ENCODE results near the gene MRPS6.

MRPS6 gene

DNA sequence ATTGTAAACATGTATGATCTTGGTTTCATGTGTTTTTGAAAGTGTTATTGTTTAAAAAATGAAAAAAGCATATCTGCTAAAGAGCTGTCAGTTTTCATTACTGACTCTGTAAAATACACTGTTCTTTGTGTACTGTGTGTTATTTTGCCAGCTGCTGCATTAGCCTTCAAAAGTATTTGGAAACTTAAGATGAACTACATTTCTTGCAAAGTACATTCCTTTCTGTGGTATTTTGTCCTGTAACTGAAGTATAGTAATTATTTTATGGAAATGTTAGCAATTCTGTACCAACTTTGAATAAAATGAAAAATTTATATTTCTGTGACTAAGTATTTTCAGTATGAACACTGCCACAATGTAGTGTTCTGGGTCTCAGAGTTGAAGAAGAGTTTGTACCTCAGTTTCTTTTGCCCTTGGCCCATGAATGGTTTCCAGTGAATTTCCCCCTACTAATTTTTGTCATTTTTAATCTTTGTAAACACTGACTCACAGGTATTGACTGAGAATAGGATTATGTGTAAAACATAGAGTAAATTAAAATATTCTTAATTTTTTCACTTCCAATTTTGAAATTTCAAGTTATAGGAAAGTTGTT, 32.7 kb downstream of the MRPS6 start:
- DNase-seq = no peak

- no peak for DNase-seq
These were observed 34.2 kb downstream of the MRPS6 start for GRCh38 chr21:34107606-34108005.

- DNase-seq = no peak
These were observed 35.7 kb downstream of the MRPS6 start for GRCh38 chr21:34109075-34109474.

GRCh38 chr21:34110594-34111202, 37.3 kb downstream of the MRPS6 start:
- no peak for DNase-seq

DNA sequence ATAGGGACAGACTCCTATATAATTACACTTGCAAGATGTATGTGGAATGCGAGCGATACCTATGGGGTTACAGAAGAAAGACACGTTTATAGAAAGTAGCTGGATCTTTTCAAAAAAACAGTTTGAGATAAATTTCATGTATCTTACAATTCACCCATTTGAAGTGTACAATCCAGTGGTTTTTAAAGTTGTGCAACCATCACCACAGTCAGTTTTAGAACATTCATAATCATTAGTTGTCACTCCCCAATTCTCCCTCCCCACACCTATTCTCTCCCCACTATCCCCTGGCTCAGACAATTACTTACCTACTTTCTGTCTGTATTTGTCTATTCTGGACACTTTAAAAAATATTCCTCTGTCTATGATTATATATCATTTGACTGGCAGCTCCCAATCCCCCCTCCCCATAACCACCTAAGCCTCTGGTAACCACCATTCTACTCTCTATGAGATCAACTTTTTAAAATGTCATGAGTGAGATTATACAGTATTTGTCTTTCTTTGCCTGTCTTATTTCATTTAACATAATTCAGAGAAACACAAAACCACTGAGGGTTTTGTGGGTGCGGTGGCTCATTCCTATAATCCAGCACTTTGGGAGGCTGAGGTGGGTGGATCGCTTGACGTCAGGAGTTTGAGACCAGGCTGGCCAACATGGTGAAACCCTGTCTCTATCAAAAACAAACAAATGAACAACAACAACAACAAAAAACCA, 39.1 kb downstream of the MRPS6 start:
- DNase-seq = no peak

DNA sequence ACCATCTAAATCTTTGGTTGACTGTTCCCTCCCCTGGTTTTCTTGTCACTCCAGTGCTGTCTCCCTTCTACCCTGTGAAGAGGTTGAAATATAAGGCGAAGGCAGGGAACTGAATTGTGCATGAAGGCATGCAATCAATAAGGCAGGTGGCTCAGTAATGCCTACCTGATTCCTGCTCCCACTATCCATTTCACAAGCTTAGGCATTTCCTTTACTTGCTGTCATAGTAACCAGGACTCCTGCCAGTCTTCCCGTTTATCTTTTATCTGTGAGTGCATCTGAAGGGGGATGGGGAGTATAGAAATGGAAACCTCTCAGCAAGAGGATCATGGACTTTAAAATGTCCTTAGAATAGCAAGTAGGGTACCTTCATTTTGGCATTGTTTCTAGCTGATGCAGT, 40.5 kb downstream of the MRPS6 start:
- no peak for DNase-seq

GRCh38 chr21:34115160-34115559, 41.8 kb downstream of the MRPS6 start:
- no peak for DNase-seq

GRCh38 chr21:34116569-34116968, 43.2 kb downstream of the MRPS6 start:
- DNase-seq = no peak

DNA sequence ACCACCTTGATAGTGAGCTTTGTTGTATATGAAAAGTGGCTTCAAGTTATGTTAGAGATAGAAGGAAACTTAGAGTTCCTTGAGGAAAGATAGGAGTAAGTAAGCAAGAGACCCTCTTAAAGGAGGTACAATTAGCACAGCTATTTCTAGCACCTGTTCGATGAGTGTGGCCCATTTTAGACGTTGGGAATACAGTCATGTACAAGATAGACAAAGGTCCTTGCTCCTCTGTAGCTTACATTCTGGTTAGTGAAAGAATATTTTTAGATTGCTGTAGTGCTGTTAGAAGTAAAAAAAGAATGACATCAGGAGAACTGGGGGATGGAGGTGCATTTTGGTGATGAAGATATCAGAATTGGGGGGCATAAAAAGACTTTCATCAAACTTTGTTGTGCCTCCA, 47.5 kb downstream of the MRPS6 start:
- DNase-seq = no peak

DNA sequence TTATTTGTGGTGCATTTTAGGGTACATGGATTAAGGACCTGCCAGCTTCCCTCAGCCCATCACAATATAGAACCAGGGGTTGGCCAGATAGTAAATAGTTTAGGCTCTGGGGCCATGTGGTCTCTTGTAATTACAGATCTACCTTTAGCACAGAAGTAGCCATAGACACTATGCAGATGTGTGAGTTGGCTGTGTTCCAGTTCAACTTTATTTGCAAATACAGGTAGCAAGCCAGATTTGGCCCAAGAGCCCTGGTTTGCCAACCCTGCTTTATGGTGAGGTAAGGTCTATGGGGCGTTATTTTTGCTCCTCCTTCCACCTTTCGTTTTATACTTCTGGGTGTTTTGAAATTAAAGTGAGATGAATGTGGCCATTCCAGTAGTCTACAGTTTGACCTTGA, 48.7 kb downstream of the MRPS6 start:
- DNase-seq = no peak

- no peak for DNase-seq
These were observed 50.2 kb downstream of the MRPS6 start for GRCh38 chr21:34123609-34124008.

DNA sequence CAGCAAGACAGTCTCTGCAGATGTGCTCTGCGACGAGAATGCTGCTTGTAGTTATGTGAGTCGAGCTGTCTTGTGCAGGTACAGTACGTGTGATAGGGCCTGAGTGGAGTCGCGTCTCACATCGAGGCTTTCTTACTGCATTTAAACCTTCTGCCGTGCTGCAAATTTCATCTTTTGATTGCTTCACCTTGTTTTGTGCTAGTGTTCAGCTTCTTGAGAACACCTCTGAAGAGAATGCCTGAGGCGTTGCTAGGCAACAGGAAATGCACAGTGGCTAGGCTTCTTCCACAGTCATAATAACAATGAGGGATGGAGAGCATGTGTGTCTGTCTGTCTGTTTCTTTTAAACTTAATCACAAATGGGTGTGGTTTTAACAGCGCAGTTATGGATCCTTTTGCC, 52.9 kb downstream of the MRPS6 start:
- DNase-seq = no peak

GRCh38 chr21:34126691-34127090, 53.3 kb downstream of the MRPS6 start:
- DNase-seq = no peak

- DNase-seq = no peak
These were observed 54.7 kb downstream of the MRPS6 start for GRCh38 chr21:34128124-34128523.

DNA sequence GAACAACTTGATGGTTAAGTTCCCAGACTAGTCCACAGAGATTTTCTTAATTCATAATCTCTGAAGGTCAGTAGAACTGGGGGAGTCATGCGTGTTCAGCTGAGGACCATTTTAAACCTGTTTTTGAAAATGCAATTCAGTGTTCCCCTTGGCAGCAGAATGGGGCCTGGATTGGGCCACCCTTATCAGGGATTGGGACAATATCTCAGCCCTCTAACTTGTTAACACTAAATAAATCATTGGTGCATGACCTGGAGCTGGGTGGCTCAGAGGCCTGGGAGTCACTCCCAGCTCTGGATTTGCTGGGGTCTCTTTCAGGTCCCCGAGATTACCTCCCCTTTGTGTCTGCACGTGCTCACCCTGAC, 55.3 kb downstream of the MRPS6 start:
- no peak for DNase-seq

DNA sequence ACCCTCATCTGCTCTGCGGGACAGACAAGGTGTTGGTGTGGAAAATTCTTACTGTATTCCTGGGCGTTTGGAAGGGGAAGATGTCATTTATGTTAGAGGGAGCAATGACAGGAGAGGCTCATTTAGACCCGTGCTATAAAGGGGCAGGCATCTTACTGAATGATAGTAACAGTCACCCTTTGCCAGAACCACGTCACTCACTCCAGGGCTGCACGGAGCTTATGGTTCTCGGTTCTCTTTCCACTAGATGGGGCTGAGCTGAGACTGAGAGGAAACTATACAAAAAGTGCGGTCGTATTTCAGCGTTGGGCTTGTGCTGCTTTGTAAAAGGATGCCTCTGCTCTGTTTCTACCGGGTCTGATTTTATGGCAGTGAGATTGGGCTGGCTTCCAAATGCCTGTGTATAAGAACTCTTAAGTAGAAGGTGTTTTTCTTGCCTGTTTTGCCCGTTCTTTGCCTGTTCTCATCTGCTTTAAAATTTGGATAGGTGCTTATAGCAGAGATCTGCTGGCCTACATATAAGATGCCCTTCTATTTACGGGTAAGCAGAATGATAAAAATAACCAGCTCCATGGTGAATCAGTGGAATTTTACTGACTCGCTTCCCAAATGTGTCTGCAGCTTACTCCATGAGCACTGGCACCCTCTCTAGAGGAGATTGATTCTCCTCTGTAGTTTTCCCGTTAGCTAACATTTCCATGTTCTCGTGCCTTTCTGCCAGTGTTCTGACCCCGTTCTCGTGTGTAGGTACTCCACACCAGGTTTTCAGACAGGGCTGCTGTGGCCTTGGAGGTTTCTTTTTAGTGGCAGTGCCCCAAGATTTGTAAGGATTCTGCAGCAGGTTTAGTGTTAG, 55.9 kb downstream of the MRPS6 start:
- DNase-seq = peak; percentile 43

- no peak for DNase-seq
These were observed 56.7 kb downstream of the MRPS6 start for GRCh38 chr21:34129901-34130715.

DNA sequence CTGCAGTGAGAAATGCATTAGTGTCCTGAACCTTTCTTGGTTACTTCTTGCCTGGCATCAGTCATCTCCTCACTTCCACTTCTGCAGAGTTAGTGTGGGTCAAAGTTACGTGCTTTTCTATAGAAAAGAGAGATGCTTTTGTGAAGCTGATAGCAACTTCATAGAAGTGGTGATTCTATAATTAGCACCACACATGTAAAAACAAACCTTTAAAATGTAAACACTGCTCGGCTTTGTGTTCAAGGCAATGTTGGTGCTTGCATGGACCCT, 57.3 kb downstream of the MRPS6 start:
- no peak for DNase-seq

- DNase-seq = no peak
These were observed 58.2 kb downstream of the MRPS6 start for GRCh38 chr21:34131586-34131985.

- DNase-seq = no peak
These were observed 58.8 kb downstream of the MRPS6 start for GRCh38 chr21:34132202-34132601.

GRCh38 chr21:34132926-34133325, 59.5 kb downstream of the MRPS6 start:
- no peak for DNase-seq

GRCh38 chr21:34133392-34133791, 60.0 kb downstream of the MRPS6 start:
- no peak for DNase-seq

- no peak for DNase-seq
These were observed 60.4 kb downstream of the MRPS6 start for GRCh38 chr21:34133802-34134201.
